Peyer's patch (tissue), 4 donors: ENCODE measurements around the gene TWSG1. TPM values are rescaled to one million over a fixed set of nuclear protein-coding genes. Genes with fewer than 3 reads are reported as not detected.

Source experiments
- DNase-seq, 3 donors: peaks; one replicate each; pipeline ENCODE4 v3.0.0-alpha.2; 2017 to 2019
- H3K27ac ChIP-seq, 4 donors: fragments of 200-600 bp; sonication (generic); one replicate each; pipeline ENCODE4 v1.5.1; 2016 to 2019
- H3K27me3 ChIP-seq, 2 donors: fragments of 200-600 bp; sonication (generic); one replicate each; pipeline ENCODE4 v1.5.1; 2019
- H3K36me3 ChIP-seq, 3 donors: fragments of 200-600 bp; sonication (generic); one replicate each; pipeline ENCODE4 v1.5.1; 2016 to 2019
- H3K4me1 ChIP-seq, 4 donors: fragments of 200-600 bp; sonication (generic); one replicate each; pipeline ENCODE4 v1.5.1; 2016 to 2019
- H3K4me3 ChIP-seq, 4 donors: fragments of 200-600 bp; sonication (generic); 1 replicate in 3 of 4; 2 replicates in 1 of 4; pipeline ENCODE4 v1.5.1; 2016 to 2019; ENCODE audit warnings: mild to moderate bottlenecking in 1 of 4
- H3K9me3 ChIP-seq, 4 donors: fragments of 200-600 bp; sonication (generic); one replicate each; pipeline ENCODE4 v1.5.1; 2016 to 2019; ENCODE audit warnings: mild to moderate bottlenecking in 1 of 4
- CTCF ChIP-seq, 6 experiments: fragments of 450-650 bp in 4 of 6; fragments of 200-600 bp in 2 of 6; sonication (generic) in 1 of 6; IDR thresholded peaks; one replicate each; pipeline ENCODE4 v1.5.1; 2017 to 2019; ENCODE audit warnings: antibody characterized with exemption in 6 of 6, mild to moderate bottlenecking in 3 of 6, moderate library complexity in 1 of 6
- POLR2A ChIP-seq, 2 donors: fragments of 450-650 bp; IDR thresholded peaks; one replicate each; pipeline ENCODE4 v1.5.1; 2017; ENCODE audit warnings: antibody characterized with exemption in 2 of 2, mild to moderate bottlenecking in 2 of 2, moderate library complexity in 2 of 2
- total RNA-seq, 4 donors: library from RNA; depleted of rRNA; stranded (reverse); fragments of >200 nt; gene quantifications; one replicate each; pipeline ENCODE4 v1.1.0, GENCODE V29; 2016

TWSG1 gene
- total RNA-seq, 4 donors from 2014 or later = 7.5 to 12.4 (median 10.5) TPM

DNA sequence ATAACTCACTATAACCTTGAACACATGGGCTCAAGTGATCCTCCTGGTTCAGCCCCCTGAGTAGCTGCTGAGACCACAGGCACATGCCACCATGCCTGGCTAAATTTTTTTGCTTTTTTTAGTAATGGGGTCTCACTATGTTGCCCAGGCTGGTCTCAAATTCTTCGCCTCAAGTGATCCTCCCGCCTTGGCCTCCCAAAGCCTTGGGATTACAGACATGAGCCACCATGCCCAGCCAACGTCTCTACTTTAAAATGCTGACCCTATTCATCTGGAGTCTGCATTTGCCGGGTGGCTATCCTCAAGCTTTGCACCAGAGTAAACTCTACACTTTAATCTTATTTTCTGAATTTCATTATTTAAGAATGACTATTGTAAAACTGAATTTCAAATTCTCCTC, 103.1 kb downstream of the TWSG1 start:
- peaks cover 0 to 8% (median 0%) of the 10 kb centered on the region in 4 donors for H3K4me1 ChIP-seq
- no peaks in the 10 kb centered on the region for H3K27me3 ChIP-seq
- no peak for DNase-seq
- H3K9me3 ChIP-seq = no peaks in the 10 kb centered on the region
- H3K27ac ChIP-seq = no peak overlapping the region
- no peaks in the 10 kb centered on the region for H3K36me3 ChIP-seq
- no peak overlapping the region for H3K4me3 ChIP-seq
- TF ChIP-seq POLR2A (IDR thresholded peaks at IDR 0.05) = no peak
- no peak for TF ChIP-seq CTCF (IDR thresholded peaks at IDR 0.05)

- no peaks in the 10 kb centered on the region for H3K9me3 ChIP-seq
- no peak overlapping the region for H3K27ac ChIP-seq
- TF ChIP-seq CTCF (IDR thresholded peaks at IDR 0.05) (no peak), POLR2A (IDR thresholded peaks at IDR 0.05) (no peak)
- no peaks in the 10 kb centered on the region for H3K4me1 ChIP-seq
- no peak for DNase-seq
- no peaks in the 10 kb centered on the region for H3K36me3 ChIP-seq
- no peak overlapping the region for H3K4me3 ChIP-seq
- no peaks in the 10 kb centered on the region for H3K27me3 ChIP-seq
These were observed 106.5 kb downstream of the TWSG1 start for GRCh38 chr18:9441061-9441460.

DNA sequence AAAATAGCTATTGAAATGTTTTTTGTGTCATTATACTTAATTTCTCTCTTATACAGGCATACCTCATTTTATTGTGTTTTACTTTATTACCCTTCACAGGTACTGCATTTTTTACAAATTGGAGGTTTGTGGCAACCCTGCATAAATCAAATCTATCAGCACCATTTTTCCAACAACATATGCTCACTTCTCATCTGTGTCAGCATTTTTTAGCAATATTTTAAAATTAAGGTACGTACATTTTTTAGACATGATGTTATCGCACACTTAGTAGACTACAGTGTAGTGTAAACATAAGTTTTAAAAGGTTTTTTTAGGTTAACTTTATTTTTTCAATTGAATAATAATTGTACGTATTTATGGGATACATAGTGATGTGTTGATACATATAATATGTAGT, 110.0 kb downstream of the TWSG1 start:
- H3K27me3 ChIP-seq = no peaks in the 10 kb centered on the region
- TF ChIP-seq POLR2A (IDR thresholded peaks at IDR 0.05) (no peak), CTCF (IDR thresholded peaks at IDR 0.05) (no peak)
- no peaks in the 10 kb centered on the region for H3K4me1 ChIP-seq
- no peak overlapping the region for H3K27ac ChIP-seq
- no peak for DNase-seq
- no peaks in the 10 kb centered on the region for H3K9me3 ChIP-seq
- no peak overlapping the region for H3K4me3 ChIP-seq
- no peaks in the 10 kb centered on the region for H3K36me3 ChIP-seq

GRCh38 chr18:9446839-9447238, 112.3 kb downstream of the TWSG1 start:
- H3K27ac ChIP-seq = no peak overlapping the region
- no peaks in the 10 kb centered on the region for H3K36me3 ChIP-seq
- no peak overlapping the region for H3K4me3 ChIP-seq
- no peaks in the 10 kb centered on the region for H3K27me3 ChIP-seq
- H3K9me3 ChIP-seq = no peaks in the 10 kb centered on the region
- H3K4me1 ChIP-seq = no peaks in the 10 kb centered on the region
- TF ChIP-seq CTCF (IDR thresholded peaks at IDR 0.05) = no peak
- DNase-seq = no peak

DNA sequence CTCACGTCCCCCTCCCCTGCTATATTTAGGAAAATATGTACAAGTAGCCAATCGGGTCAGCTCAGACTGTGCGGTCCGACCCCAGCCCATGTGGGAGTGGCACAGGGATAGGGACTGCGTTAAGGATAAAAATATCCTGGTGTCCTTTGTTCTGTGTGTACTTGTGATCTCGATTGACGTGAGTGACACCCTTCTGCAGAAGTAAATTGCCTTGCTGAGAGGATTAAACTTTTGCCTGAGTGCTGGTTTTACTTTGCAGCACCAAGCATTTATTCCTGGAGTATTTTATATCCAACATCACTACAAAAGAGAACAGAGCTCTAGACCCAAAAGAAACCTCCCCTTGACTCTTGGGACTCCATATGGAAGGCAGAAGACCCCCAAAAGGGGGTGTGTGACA, 112.8 kb downstream of the TWSG1 start:
- Histone ChIP-seq H3K9me3 (no peaks in the 10 kb centered on the region), H3K36me3 (no peaks in the 10 kb centered on the region), H3K4me3 (no peak overlapping the region), H3K27ac (no peak overlapping the region), H3K4me1 (no peaks in the 10 kb centered on the region), H3K27me3 (no peaks in the 10 kb centered on the region)
- DNase-seq = no peak
- TF ChIP-seq POLR2A (IDR thresholded peaks at IDR 0.05) (no peak), CTCF (IDR thresholded peaks at IDR 0.05) (no peak)
